GM23338 (cell line): Measurements from ENCODE around the gene ZNF792.

Experiments used
- CTCF ChIP-seq, 2 experiments: fragments of 200-600 bp in 1 of 2; sonication (generic) in 1 of 2; conservative IDR thresholded peaks; 2 replicates each; pipeline versions ENCODE4 v1.5.1 to v1.6.1; 2016 to 2017; ENCODE audit warnings: antibody characterized with exemption in 2 of 2, low read depth in 2 of 2, mild to moderate bottlenecking in 2 of 2, moderate library complexity in 1 of 2
- EZH2 ChIP-seq: fragments of 200-600 bp; sonication (generic); IDR thresholded peaks from one replicate; pipeline ENCODE4 v1.8.0; 2017; ENCODE audit warnings: antibody characterized with exemption, mild to moderate bottlenecking, low read depth; ENCODE audit not compliant: unreplicated experiment
- EZH2phosphoT487 ChIP-seq: fragments of 200-600 bp; sonication (generic); IDR thresholded peaks from one replicate; pipeline ENCODE4 v1.8.1; 2018; ENCODE audit warnings: antibody characterized with exemption; ENCODE audit not compliant: unreplicated experiment
- POLR2AphosphoS5 ChIP-seq: IDR thresholded peaks from 2 replicates; pipeline ENCODE4 v1.6.1; 2016; ENCODE audit warnings: antibody characterized with exemption, low read depth
- REST ChIP-seq: IDR thresholded peaks from one replicate; pipeline ENCODE4 v1.6.1; 2018; ENCODE audit warnings: antibody characterized with exemption; ENCODE audit not compliant: unreplicated experiment
- STAT1 ChIP-seq: IDR thresholded peaks from one replicate; pipeline ENCODE4 v1.6.1; 2016; ENCODE audit warnings: antibody characterized with exemption; ENCODE audit not compliant: unreplicated experiment

- no peak for TF ChIP-seq CTCF (conservative IDR thresholded peaks at IDR 0.05; ENCODE audit: low read depth in 2 of 2)
- TF ChIP-seq REST: no peak
- TF ChIP-seq STAT1: no peak
- no peak for TF ChIP-seq POLR2AphosphoS5
- TF ChIP-seq EZH2phosphoT487: no peak
- no peak for TF ChIP-seq EZH2
Observed at GRCh38 chr19:34967551-34967950, 3.5 kb upstream of the ZNF792 start.
